ENCODE data around the gene ADGRD1. TPM values are rescaled to one million over a fixed set of nuclear protein-coding genes. Genes with fewer than 3 reads are reported as not detected.
A peak's percentile ranks its signal among the peaks of the same experiment; 100 is the strongest.

ADGRD1 gene
- total RNA-seq, 1 donor from 2014 or later: 46.9 TPM

- no peaks in the 10 kb centered on the region for H3K9me3 ChIP-seq
- no peak for TF ChIP-seq CTCF (IDR thresholded peaks at IDR 0.05)
- intact Hi-C loops (cut with DNase I): no loop called here
- no peaks in the 10 kb centered on the region for H3K4me1 ChIP-seq
- H3K27ac ChIP-seq: no peak overlapping the region
- DNase-seq (ENCODE audit: low spot score in 2 of 2): no peak
- no peak overlapping the region for H3K4me3 ChIP-seq
- H3K36me3 ChIP-seq: peaks cover 0 to 5% of the 10 kb centered on the region in 2 donors
- H3K27me3 ChIP-seq: no peaks in the 10 kb centered on the region
Measured at GRCh38 chr12:130988261-130988660, 34.6 kb downstream of the ADGRD1 start.

- intact Hi-C loops (cut with DNase I): no loop called here
- DNase-seq (ENCODE audit: low spot score in 2 of 2): peak in 1 of 2 donors; percentile 50
- no peak overlapping the region for H3K4me3 ChIP-seq
- H3K4me1 ChIP-seq: no peaks in the 10 kb centered on the region
- no peak overlapping the region for H3K27ac ChIP-seq
- TF ChIP-seq CTCF (IDR thresholded peaks at IDR 0.05): no peak
- H3K27me3 ChIP-seq: no peaks in the 10 kb centered on the region
- peaks cover 0 to 5% of the 10 kb centered on the region in 2 donors for H3K36me3 ChIP-seq
- no peaks in the 10 kb centered on the region for H3K9me3 ChIP-seq
Measured at GRCh38 chr12:130988751-130989150, 35.0 kb downstream of the ADGRD1 start.

GRCh38 chr12:130989391-130989790, 35.7 kb downstream of the ADGRD1 start:
- H3K27me3 ChIP-seq: no peaks in the 10 kb centered on the region
- intact Hi-C loops (cut with DNase I): no loop called here
- H3K4me1 ChIP-seq: no peaks in the 10 kb centered on the region
- H3K9me3 ChIP-seq: no peaks in the 10 kb centered on the region
- H3K36me3 ChIP-seq: peaks cover 0 to 5% of the 10 kb centered on the region in 2 donors
- no peak for DNase-seq (ENCODE audit: low spot score in 2 of 2)
- H3K4me3 ChIP-seq: no peak overlapping the region
- no peak for TF ChIP-seq CTCF (IDR thresholded peaks at IDR 0.05)
- no peak overlapping the region for H3K27ac ChIP-seq

- Histone ChIP-seq H3K27ac (no peak overlapping the region), H3K4me3 (no peak overlapping the region), H3K36me3 (peaks cover 0 to 5% of the 10 kb centered on the region in 2 donors), H3K27me3 (no peaks in the 10 kb centered on the region), H3K9me3 (no peaks in the 10 kb centered on the region), H3K4me1 (no peaks in the 10 kb centered on the region)
- no peak for TF ChIP-seq CTCF (IDR thresholded peaks at IDR 0.05)
- intact Hi-C loops (cut with DNase I): no loop called here
- no peak for DNase-seq (ENCODE audit: low spot score in 2 of 2)
Measured at GRCh38 chr12:130990034-130990433, 36.3 kb downstream of the ADGRD1 start.

GRCh38 chr12:130992448-130992847, 38.7 kb downstream of the ADGRD1 start:
- no peak overlapping the region for H3K4me3 ChIP-seq
- no peaks in the 10 kb centered on the region for H3K9me3 ChIP-seq
- no peaks in the 10 kb centered on the region for H3K4me1 ChIP-seq
- intact Hi-C loops (cut with DNase I): no loop called here
- no peak for DNase-seq (ENCODE audit: low spot score in 2 of 2)
- no peaks in the 10 kb centered on the region for H3K27me3 ChIP-seq
- TF ChIP-seq CTCF (IDR thresholded peaks at IDR 0.05): no peak
- H3K27ac ChIP-seq: no peak overlapping the region
- H3K36me3 ChIP-seq: peaks cover 0 to 5% of the 10 kb centered on the region in 2 donors

GRCh38 chr12:130992979-130993538, 39.4 kb downstream of the ADGRD1 start:
- no peak overlapping the region for H3K4me3 ChIP-seq
- intact Hi-C loops (cut with DNase I): no loop called here
- no peaks in the 10 kb centered on the region for H3K4me1 ChIP-seq
- no peak for DNase-seq (ENCODE audit: low spot score in 2 of 2)
- H3K27ac ChIP-seq: no peak overlapping the region
- H3K36me3 ChIP-seq: peaks cover 0 to 5% of the 10 kb centered on the region in 2 donors
- H3K9me3 ChIP-seq: no peaks in the 10 kb centered on the region
- no peaks in the 10 kb centered on the region for H3K27me3 ChIP-seq
- no peak for TF ChIP-seq CTCF (IDR thresholded peaks at IDR 0.05)
